GM12878 (cell line): ENCODE results near the gene PCDHGC4. TPM values are rescaled to one million over a fixed set of nuclear protein-coding genes. Genes with fewer than 3 reads are reported as not detected.

Experiments
- ATAC-seq: fragments of 200-7000 bp; cut with Tn5 transposase; 3 replicates; pipeline ENCODE4 v1.9.1; 2020; ENCODE audit warnings: mild to moderate bottlenecking, moderate library complexity
- BruUV-seq: library from RNA; stranded (reverse); fragments of 400-500 nt; replicated peaks from 2 replicates; lab custom pipeline; 2021; lab: Mats Ljungman, UMichigan
- CTCF ChIA-PET: fragments of 300-600 bp; sonication (Branson Sonifier 250); formaldehyde crosslinking; extraction: SDS; loops from one replicate; lab custom pipeline; 2021; ENCODE audit warnings: inconsistent platforms; lab: Yijun Ruan, JAX
- POLR2A ChIA-PET: fragments of 350-600 bp; formaldehyde crosslinking; extraction: SDS; loops from one replicate; lab custom pipeline; 2021; ENCODE audit warnings: inconsistent platforms; lab: Charles Lee
- RAD21 ChIA-PET: fragments of 300-600 bp; sonication (Branson Sonifier 250); formaldehyde crosslinking; loops from one replicate; lab custom pipeline; 2023; ENCODE audit warnings: antibody characterized with exemption; ENCODE audit not compliant: unreplicated experiment; lab: Charles Lee
- SMC1A ChIA-PET: fragments of 300-600 bp; sonication (Branson Sonifier 250); formaldehyde crosslinking; loops from one replicate; lab custom pipeline; 2023; ENCODE audit not compliant: unreplicated experiment, uncharacterized antibody; lab: Charles Lee
- DNase-seq: peaks from one replicate; pipeline ENCODE4 v3.0.0-alpha.2; 2011; ENCODE audit warnings: low read depth, low spot score
- FAIRE-seq: peaks from 3 replicates; lab custom pipeline; 2011; peaks lifted over from hg19 to GRCh38; lab: Jason Lieb, UNC
- H2AFZ ChIP-seq: 2 replicates; pipeline ENCODE4 v1.6.0; 2011; ENCODE audit warnings: low read depth, low read length, control low read depth; ENCODE audit not compliant: control insufficient read depth
- H3K27ac ChIP-seq: 2 replicates; pipeline ENCODE4 v1.5.1; 2011; ENCODE audit warnings: control low read depth; ENCODE audit not compliant: control insufficient read depth, insufficient read depth
- H3K27me3 ChIP-seq, 2 experiments: replicated peaks in 1 of 2; 2 replicates each; pipeline versions ENCODE4 v1.6.0 to v1.6.1; 2011; ENCODE audit warnings: low read length in 1 of 2; ENCODE audit not compliant: control insufficient read depth in 2 of 2, insufficient read depth in 2 of 2
- H3K36me3 ChIP-seq, 2 experiments: 2 replicates each; pipeline ENCODE4 v1.5.1; 2011; ENCODE audit warnings: low read length in 1 of 2; ENCODE audit not compliant: control insufficient read depth in 2 of 2, insufficient read depth in 2 of 2
- H3K4me1 ChIP-seq: 2 replicates; pipeline ENCODE4 v1.6.1; 2011; ENCODE audit warnings: mild to moderate bottlenecking, low read length, moderate library complexity, mixed read lengths; ENCODE audit not compliant: control insufficient read depth, insufficient read depth
- H3K4me2 ChIP-seq: 2 replicates; pipeline ENCODE4 v1.6.0; 2011; ENCODE audit warnings: control low read depth; ENCODE audit not compliant: control insufficient read depth, insufficient read depth
- H3K4me3 ChIP-seq: fragments of 200-600 bp; sonication (generic); 2 replicates; pipeline ENCODE4 v1.5.1; 2016
- H3K79me2 ChIP-seq: 2 replicates; pipeline ENCODE4 v1.6.0; 2011; ENCODE audit warnings: low read length; ENCODE audit not compliant: control insufficient read depth, insufficient read depth
- H3K9ac ChIP-seq: 2 replicates; pipeline ENCODE4 v1.8.0; 2011; ENCODE audit warnings: low read length, control low read depth, mixed read lengths; ENCODE audit not compliant: control insufficient read depth, insufficient read depth
- H3K9me3 ChIP-seq: replicated peaks from 3 replicates; pipeline ENCODE4 v1.5.1; 2011; ENCODE audit warnings: mild to moderate bottlenecking, low read length; ENCODE audit not compliant: control insufficient read depth, insufficient read depth
- H4K20me1 ChIP-seq: 2 replicates; pipeline ENCODE4 v1.6.0; 2011; ENCODE audit not compliant: control insufficient read depth, insufficient read depth
- ASH2L ChIP-seq: fragments of 300-600, 200-600 bp; sonication (generic); IDR thresholded peaks from 2 replicates; pipeline ENCODE4 v1.6.1; 2017; ENCODE audit warnings: low read depth, mild to moderate bottlenecking, borderline replicate concordance
- EP300 ChIP-seq, 2 experiments: fragments of 150-350 bp in 1 of 2; IDR thresholded peaks; 2 replicates each; pipeline ENCODE4 v1.6.1; 2011 to 2012; ENCODE audit warnings: low read depth in 2 of 2, low read length in 2 of 2, borderline replicate concordance in 1 of 2, improper control_type of control experiment in 1 of 2, inconsistent platforms in 1 of 2; ENCODE audit not compliant: control insufficient read depth in 1 of 2
- KLF5 ChIP-seq: fragments of 450-650 bp; IDR thresholded peaks from 2 replicates; pipeline ENCODE4 v1.6.1; 2014; ENCODE audit warnings: mild to moderate bottlenecking; ENCODE audit not compliant: partially characterized antibody
- POLR2AphosphoS5 ChIP-seq: IDR thresholded peaks from 2 replicates; pipeline ENCODE4 v1.6.1; 2011; ENCODE audit warnings: mild to moderate bottlenecking, low read length, inconsistent platforms
- SIX5 ChIP-seq: IDR thresholded peaks from 2 replicates; pipeline ENCODE4 v1.6.1; 2011; ENCODE audit warnings: mild to moderate bottlenecking, low read depth, low read length, moderate library complexity; ENCODE audit not compliant: severe bottlenecking
- SPI1 ChIP-seq: IDR thresholded peaks from 2 replicates; pipeline ENCODE4 v1.6.1; 2011; ENCODE audit warnings: low read depth, mild to moderate bottlenecking, low read length, moderate library complexity, borderline replicate concordance; ENCODE audit not compliant: insufficient read depth
- SUPT20H ChIP-seq: IDR thresholded peaks from 2 replicates; pipeline ENCODE4 v1.6.1; 2011; ENCODE audit warnings: low read depth, mild to moderate bottlenecking, low read length, moderate library complexity, borderline replicate concordance; ENCODE audit not compliant: control insufficient read depth
- TCF3 ChIP-seq: IDR thresholded peaks from 2 replicates; pipeline ENCODE4 v1.6.1; 2012; ENCODE audit warnings: low read depth, mild to moderate bottlenecking, low read length, borderline replicate concordance; ENCODE audit not compliant: insufficient read depth
- WGBS: methylation state at CpG from one replicate; pipeline ENCODE4 v1.1.6; 2016; ENCODE audit warnings: low lambda C conversion rate; ENCODE audit not compliant: insufficient replicate concordance, insufficient coverage; ENCODE audit errors: missing lambda C conversion rate; 5-methylcytosine and 5-hydroxymethylcytosine counted together
- in situ Hi-C: fragments of 300-500 bp; cut with MboI; formaldehyde crosslinking; loops from 9 replicates; pipeline ENCODE4 v1.14.3; 2018; ENCODE audit warnings: mixed read lengths
- intact Hi-C: fragments of 100-400 bp; cut with micrococcal nuclease; formaldehyde crosslinking; loops from one replicate; pipeline ENCODE4 v1.14.2; 2022; ENCODE audit not compliant: unreplicated experiment
- polyA plus RNA-seq, 11 experiments: library from polyadenylated mRNA; depleted of rRNA in 4 of 11; unstranded in 6 of 11; stranded (reverse) in 5 of 11; fragments of >200 nt; fragmentation: Nextera tagmentation in 4 of 11; fragmentation: Illumina TruSeq in 1 of 11; extraction: Ambion mirVana in 4 of 11; extraction: Trizol in 1 of 11; gene quantifications; 1 replicate in 1 of 11; 2 replicates in 10 of 11; pipeline versions ENCODE4 v1.2.1 to v1.2.3, GENCODE V29; 2011 to 2016; ENCODE audit warnings: inconsistent platforms in 2 of 11, missing spikeins in 2 of 11, low read depth in 1 of 11
- total RNA-seq, 4 experiments: library from RNA; depleted of rRNA in 3 of 4; stranded (reverse); fragments of >200 nt in 3 of 4; fragmentation: Illumina TruSeq in 1 of 4; extraction: Trizol in 1 of 4; gene quantifications; 2 replicates each; pipeline versions ENCODE4 v1.2.1 to v1.2.3, GENCODE V29; 2013 to 2021

PCDHGC4 gene
- total and polyA plus RNA-seq, 10 of the 15 experiments (the other 5 are each of a cell fraction or from before 2014, with no cell fraction given), result 0.04 to 1.2 (median 0.52) TPM

DNA sequence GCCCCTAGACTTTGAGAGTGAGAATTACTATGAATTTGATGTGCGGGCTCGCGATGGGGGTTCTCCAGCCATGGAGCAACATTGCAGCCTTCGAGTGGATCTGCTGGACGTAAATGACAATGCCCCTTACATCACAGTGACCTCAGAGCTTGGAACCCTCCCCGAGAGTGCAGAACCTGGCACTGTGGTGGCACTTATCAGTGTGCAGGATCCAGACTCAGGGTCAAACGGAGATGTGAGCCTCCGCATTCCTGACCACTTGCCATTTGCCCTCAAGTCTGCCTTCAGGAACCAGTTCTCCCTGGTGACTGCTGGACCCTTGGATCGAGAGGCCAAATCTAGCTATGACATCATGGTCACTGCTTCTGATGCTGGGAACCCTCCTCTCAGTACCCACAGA lies 1.3 kb downstream of the PCDHGC4 start (continued):
- no peak for TF ChIP-seq EP300 (IDR thresholded peaks at IDR 0.05; ENCODE audit: borderline replicate concordance in 1 of 2, control insufficient read depth in 1 of 2, low read depth in 2 of 2, low read length in 2 of 2)
- no peak for TF ChIP-seq TCF3

DNA sequence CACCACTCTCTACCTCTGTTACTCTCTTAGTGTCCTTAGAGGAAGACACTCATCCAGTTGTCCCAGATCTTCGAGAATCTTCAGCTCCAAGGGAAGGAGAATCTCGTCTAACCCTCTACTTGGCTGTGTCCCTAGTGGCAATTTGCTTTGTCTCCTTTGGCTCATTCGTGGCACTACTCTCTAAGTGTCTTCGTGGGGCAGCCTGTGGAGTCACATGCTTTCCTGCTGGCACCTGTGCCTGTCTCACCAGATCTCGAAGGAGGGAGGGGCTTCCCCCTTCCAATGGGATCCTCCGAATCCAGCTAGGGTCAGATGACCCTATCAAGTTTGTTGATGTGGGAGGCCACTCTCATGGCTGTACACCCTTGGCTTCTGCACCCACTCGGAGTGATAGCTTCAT lies 2.3 kb downstream of the PCDHGC4 start:
- H4K20me1 ChIP-seq, result no peaks in the 10 kb centered on the region
- peaks cover 13% of the 10 kb centered on the region for H3K4me1 ChIP-seq
- WGBS, result 85% methylated on average over 7 of the region's 7 CpGs
- no peak overlapping the region for H3K4me3 ChIP-seq
- H3K27ac ChIP-seq, result no peak overlapping the region
- TF ChIP-seq KLF5, result no peak
- no peak for TF ChIP-seq SIX5
- no peak for TF ChIP-seq POLR2AphosphoS5
- TF ChIP-seq ASH2L, result no peak
- TF ChIP-seq SUPT20H, result no peak
- TF ChIP-seq SPI1, result no peak
- no peaks in the 10 kb centered on the region for H3K79me2 ChIP-seq
- H3K27me3 ChIP-seq, result peaks cover 0 to 3% of the 10 kb centered on the region in 2 experiments; a peak in 2 of 4 replicates
- no peak for FAIRE-seq
- no peaks in the 10 kb centered on the region; the same call in 2 of the 3 replicates for H3K9me3 ChIP-seq
- ChIA-PET CTCF (interaction anchor here (0.6 to 8.1 kb wide), 5 partner anchors 11 to 133 kb away, joined by 3 to 90 read pairs (median 5); partner anchors contain the start of genes PCDHGA4 and PCDHGC3), SMC1A (interaction anchor here (2.3 kb wide), 1 partner anchor 71 kb away, joined by 6 read pairs; no protein-coding TSS in a partner anchor), POLR2A (no interaction called here), RAD21 (interaction anchor here (1.5 kb wide), 1 partner anchor 26 kb away, joined by 3 read pairs; no protein-coding TSS in a partner anchor)
- DNase-seq, result no peak
- no peak for ATAC-seq
- no peak overlapping the region for H3K9ac ChIP-seq
- intact Hi-C loops, result no loop called here
- H3K4me2 ChIP-seq, result no peak overlapping the region
- H2AFZ ChIP-seq, result no peak overlapping the region
- no TSS peak for BruUV-seq
- no peaks in the 10 kb centered on the region; a peak in 1 of 4 replicates for H3K36me3 ChIP-seq
- in situ Hi-C loops, result no loop called here
